CD4-positive, alpha-beta T cell (primary cell): ENCODE measurements around the gene YDJC. TPM values are rescaled to one million over a fixed set of nuclear protein-coding genes. Genes with fewer than 3 reads are reported as not detected.

Source experiments
- ATAC-seq: fragments of 200-7000 bp; cut with Tn5 transposase; one replicate; pipeline ENCODE4 v1.10.0; 2022; ENCODE audit warnings: mild to moderate bottlenecking; ENCODE audit not compliant: poor library complexity
- CTCF ChIA-PET: fragments of 350-600 bp; sonication (Branson Sonifier 250); formaldehyde crosslinking; loops from one replicate; lab custom pipeline; 2021; ENCODE audit warnings: antibody characterized with exemption, inconsistent platforms; lab: Charles Lee
- POLR2A ChIA-PET: fragments of 350-600 bp; sonication (Branson Sonifier 250); formaldehyde crosslinking; loops from one replicate; lab custom pipeline; 2021; ENCODE audit warnings: antibody characterized with exemption, inconsistent platforms; lab: Charles Lee
- DNase-seq, 14 experiments: peaks; one replicate each; pipeline ENCODE4 v3.0.0-alpha.2; 2013 to 2020; ENCODE audit warnings: mixed read lengths in 2 of 14
- H3K27ac ChIP-seq, 2 donors: one replicate each; pipeline versions ENCODE4 v1.5.1 to v1.7.0; 2013; ENCODE audit warnings: low read length in 2 of 2, low read depth in 1 of 2, mild to moderate bottlenecking in 1 of 2
- H3K27me3 ChIP-seq, 2 experiments: 1 replicate in 1 of 2; 2 replicates in 1 of 2; pipeline versions ENCODE4 v1.6.1 to v1.7.0; 2013; ENCODE audit warnings: low read length in 2 of 2, control low read depth in 1 of 2, mild to moderate bottlenecking in 1 of 2, moderate library complexity in 1 of 2; ENCODE audit not compliant: insufficient read depth in 2 of 2, control insufficient read depth in 1 of 2
- H3K36me3 ChIP-seq: one replicate; pipeline ENCODE4 v1.6.1; 2013; ENCODE audit warnings: low read length, control low read depth; ENCODE audit not compliant: insufficient read depth
- H3K4me1 ChIP-seq: one replicate; pipeline ENCODE4 v1.6.1; 2013; ENCODE audit warnings: low read length, control low read depth; ENCODE audit not compliant: insufficient read depth
- H3K4me3 ChIP-seq: one replicate; pipeline ENCODE4 v1.5.1; 2013; ENCODE audit warnings: mild to moderate bottlenecking, low read length, moderate library complexity
- H3K9me3 ChIP-seq, 2 experiments: 1 replicate in 1 of 2; 2 replicates in 1 of 2; pipeline versions ENCODE4 v1.6.1 to v1.7.0; 2013; ENCODE audit warnings: low read length in 2 of 2, mild to moderate bottlenecking in 2 of 2, control low read depth in 1 of 2, moderate library complexity in 1 of 2; ENCODE audit not compliant: control insufficient read depth in 1 of 2, insufficient read depth in 1 of 2
- H3K27ac Mint-ChIP-seq: one replicate; pipeline ENCODE4 v1.8.0; 2020; ENCODE audit warnings: mixed read lengths
- H3K27me3 Mint-ChIP-seq: one replicate; pipeline ENCODE4 v1.8.0; 2021; ENCODE audit warnings: mixed read lengths
- H3K36me3 Mint-ChIP-seq: one replicate; pipeline ENCODE4 v1.8.0; 2021; ENCODE audit warnings: low read depth, mixed read lengths
- H3K4me1 Mint-ChIP-seq: one replicate; pipeline ENCODE4 v1.8.0; 2021; ENCODE audit warnings: low read depth, mixed read lengths
- H3K4me3 Mint-ChIP-seq: one replicate; pipeline ENCODE4 v1.8.0; 2020; ENCODE audit warnings: mild to moderate bottlenecking, mixed read lengths
- H3K9me3 Mint-ChIP-seq: one replicate; pipeline ENCODE4 v1.8.0; 2020; ENCODE audit warnings: mixed read lengths
- intact Hi-C, 2 experiments: fragments of 100-400 bp; cut with DNase I in 1 of 2; cut with micrococcal nuclease in 1 of 2; formaldehyde crosslinking; loops; one replicate each; pipeline versions ENCODE4 v1.15.1 to v1.9.0; 2023 to 2025; cut with DNase I, micrococcal nuclease
- total RNA-seq, 174 experiments: library from RNA in 2 of 174; stranded (reverse) in 2 of 174; gene quantifications; one replicate each; pipeline ENCODE4 v1.2.3 and lab custom pipeline; 2021 to 2026
- TF ChIP-seq, protein P1 (sequence below): fragments of 200-600 bp; IDR thresholded peaks from one replicate; pipeline ENCODE4 v1.8.0; 2022; ENCODE audit warnings: antibody characterized with exemption, mild to moderate bottlenecking

Gene YDJC
- total RNA-seq, 2 experiments from 2014 or later, result 23.9 to 25.2 TPM

DNA sequence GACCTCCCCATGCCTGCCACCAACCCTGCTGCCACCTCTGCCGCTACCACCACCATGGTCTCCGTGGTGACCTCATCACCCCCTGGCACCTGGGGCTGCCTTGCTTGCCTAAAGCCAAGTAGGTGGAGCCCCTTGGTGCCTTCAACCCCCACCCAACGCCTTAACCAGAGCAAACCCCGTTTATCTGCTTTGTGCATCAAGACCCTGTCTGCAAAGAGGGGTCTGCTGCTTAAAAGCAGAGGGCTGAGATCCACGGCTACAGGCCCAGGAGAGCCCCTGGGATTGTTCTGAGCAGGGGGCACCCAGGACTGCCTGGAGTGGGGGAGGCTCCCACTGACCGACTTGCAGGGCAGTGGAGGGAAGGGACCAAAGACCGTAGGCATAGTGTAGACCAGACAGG is 31.1 kb upstream of the YDJC start:
- no peaks in the 10 kb centered on the region for H3K36me3 ChIP-seq
- Mint-ChIP-seq H3K4me3 (peak overlapping the region; percentile 50), H3K27me3 (no peaks in the 10 kb centered on the region), H3K4me1 (peaks cover 24% of the 10 kb centered on the region), H3K9me3 (no peaks in the 10 kb centered on the region), H3K36me3 (peaks cover 2% of the 10 kb centered on the region), H3K27ac (no peak overlapping the region)
- intact Hi-C loops, result no loop called here
- ATAC-seq, result no peak
- H3K4me1 ChIP-seq, result peaks cover 31% of the 10 kb centered on the region
- ChIA-PET CTCF (no interaction called here), POLR2A (no interaction called here)
- TF ChIP-seq, protein P1, sequence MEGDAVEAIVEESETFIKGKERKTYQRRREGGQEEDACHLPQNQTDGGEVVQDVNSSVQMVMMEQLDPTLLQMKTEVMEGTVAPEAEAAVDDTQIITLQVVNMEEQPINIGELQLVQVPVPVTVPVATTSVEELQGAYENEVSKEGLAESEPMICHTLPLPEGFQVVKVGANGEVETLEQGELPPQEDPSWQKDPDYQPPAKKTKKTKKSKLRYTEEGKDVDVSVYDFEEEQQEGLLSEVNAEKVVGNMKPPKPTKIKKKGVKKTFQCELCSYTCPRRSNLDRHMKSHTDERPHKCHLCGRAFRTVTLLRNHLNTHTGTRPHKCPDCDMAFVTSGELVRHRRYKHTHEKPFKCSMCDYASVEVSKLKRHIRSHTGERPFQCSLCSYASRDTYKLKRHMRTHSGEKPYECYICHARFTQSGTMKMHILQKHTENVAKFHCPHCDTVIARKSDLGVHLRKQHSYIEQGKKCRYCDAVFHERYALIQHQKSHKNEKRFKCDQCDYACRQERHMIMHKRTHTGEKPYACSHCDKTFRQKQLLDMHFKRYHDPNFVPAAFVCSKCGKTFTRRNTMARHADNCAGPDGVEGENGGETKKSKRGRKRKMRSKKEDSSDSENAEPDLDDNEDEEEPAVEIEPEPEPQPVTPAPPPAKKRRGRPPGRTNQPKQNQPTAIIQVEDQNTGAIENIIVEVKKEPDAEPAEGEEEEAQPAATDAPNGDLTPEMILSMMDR, result no peak
- DNase-seq, result no peak
- H3K4me3 ChIP-seq, result no peak overlapping the region
- H3K9me3 ChIP-seq, result no peaks in the 10 kb centered on the region
- no peaks in the 10 kb centered on the region for H3K27me3 ChIP-seq
- H3K27ac ChIP-seq, result no peak overlapping the region

DNA sequence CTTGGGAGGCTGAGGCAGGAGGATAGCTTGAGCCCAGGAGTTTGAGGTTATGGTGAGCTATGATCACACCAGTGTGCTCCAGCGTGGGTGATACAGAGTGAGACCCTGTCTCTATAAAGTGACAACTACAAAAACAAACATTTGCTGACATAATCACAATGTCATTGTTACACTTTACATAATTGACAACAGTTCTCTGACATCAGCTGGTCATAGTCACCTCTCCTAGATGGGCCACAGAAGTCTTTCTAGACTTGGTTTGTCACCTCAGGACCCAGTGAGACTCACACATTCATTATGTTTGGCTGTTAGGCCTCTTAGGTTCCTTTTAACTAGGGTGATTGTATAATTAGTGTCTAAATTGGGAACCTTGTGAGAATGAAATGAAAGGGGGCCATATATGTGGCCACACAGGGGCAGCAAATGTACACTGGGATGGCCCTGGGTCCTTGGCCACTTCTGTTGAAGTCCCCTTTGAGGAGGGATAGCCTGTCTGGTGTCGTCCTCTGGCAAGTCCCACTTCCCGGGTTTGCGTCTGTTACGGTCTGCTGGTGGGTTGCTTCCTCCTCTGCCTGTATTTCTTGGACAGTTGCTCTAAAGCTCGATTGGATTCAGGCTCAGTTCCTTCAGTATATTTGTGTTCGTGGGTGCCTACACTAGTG is 30.2 kb upstream of the YDJC start:
- Histone ChIP-seq H3K27ac (no peak overlapping the region), H3K4me1 (peaks cover 22% of the 10 kb centered on the region), H3K9me3 (no peaks in the 10 kb centered on the region), H3K36me3 (no peaks in the 10 kb centered on the region), H3K27me3 (no peaks in the 10 kb centered on the region), H3K4me3 (no peak overlapping the region)
- peak overlapping the region; percentile 50 for H3K4me3 Mint-ChIP-seq
- no peaks in the 10 kb centered on the region for H3K9me3 Mint-ChIP-seq
- intact Hi-C loops, result no loop called here
- no peaks in the 10 kb centered on the region for H3K27me3 Mint-ChIP-seq
- ChIA-PET POLR2A (no interaction called here), CTCF (interaction anchor here (1.6 kb wide), 1 partner anchor 17 kb away, joined by 5 read pairs; the partner anchor contains the start of gene SDF2L1)
- H3K27ac Mint-ChIP-seq, result no peak overlapping the region
- H3K36me3 Mint-ChIP-seq, result no peaks in the 10 kb centered on the region
- no peak for DNase-seq
- TF ChIP-seq, protein P1, result no peak
- ATAC-seq, result no peak
- H3K4me1 Mint-ChIP-seq, result peaks cover 15% of the 10 kb centered on the region

DNA sequence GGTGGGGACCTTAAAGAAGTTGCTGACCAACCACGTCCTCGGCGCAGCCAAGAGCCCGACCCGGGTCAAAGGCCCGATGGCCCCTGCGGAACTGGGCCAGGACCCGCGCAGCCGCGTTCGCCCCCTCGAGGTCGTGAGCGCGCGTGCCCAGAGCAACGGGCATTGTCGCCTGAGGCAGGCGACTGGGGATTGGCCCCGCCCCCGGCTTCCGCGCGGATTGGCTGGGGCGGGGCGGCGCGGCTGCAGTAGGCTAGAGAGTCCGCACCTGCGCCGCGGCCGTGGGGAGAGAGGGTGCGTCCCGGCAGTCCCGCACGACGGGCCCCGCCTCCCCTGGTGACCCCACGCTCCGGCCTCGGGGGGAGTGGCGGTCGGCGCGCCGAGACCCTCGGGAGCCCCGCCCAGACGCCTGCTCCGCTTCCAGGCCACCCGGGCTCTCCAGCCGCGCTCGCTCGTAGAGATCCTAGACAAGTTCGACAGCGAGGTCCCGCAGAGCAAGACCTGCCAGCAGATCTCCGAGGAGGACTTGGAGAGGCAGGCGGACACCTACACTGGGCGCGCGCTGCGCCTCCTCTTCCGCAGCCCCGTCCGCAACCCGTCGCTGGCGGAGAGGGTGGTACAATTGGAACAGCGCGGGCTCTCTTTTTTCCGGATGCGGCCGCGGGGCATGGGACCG is 27.7 kb upstream of the YDJC start:
- Histone ChIP-seq H3K4me3 (peak overlapping the region; percentile 77), H3K27me3 (no peaks in the 10 kb centered on the region), H3K27ac (no peak overlapping the region), H3K4me1 (peaks cover 24% of the 10 kb centered on the region), H3K9me3 (no peaks in the 10 kb centered on the region), H3K36me3 (no peaks in the 10 kb centered on the region)
- CTCF ChIA-PET, result interaction anchor here (1.1 to 1.7 kb wide), 3 partner anchors 11 to 29 kb away, joined by 3 to 7 read pairs (median 4); partner anchors contain the start of gene SDF2L1
- Mint-ChIP-seq H3K27ac (no peak overlapping the region), H3K27me3 (no peaks in the 10 kb centered on the region), H3K9me3 (no peaks in the 10 kb centered on the region), H3K4me3 (peak overlapping the region; percentile 82), H3K4me1 (peaks cover 14% of the 10 kb centered on the region), H3K36me3 (no peaks in the 10 kb centered on the region)
- TF ChIP-seq, protein P1, result peak; percentile 50
- intact Hi-C loops, result loop anchor here in 1 of 2 experiments (1.0 to 2.0 kb wide), 2 partner anchors 8 to 15 kb away; partner anchors contain the start of gene SDF2L1
- peak; percentile 97 for ATAC-seq
- DNase-seq, result peak in 13 of 14 experiments; percentile 58 to 90 (median 71)
- POLR2A ChIA-PET, result interaction anchor here (1.1 to 2.4 kb wide), 4 partner anchors 11 to 28 kb away, joined by 3 to 11 read pairs (median 6); partner anchors contain the start of gene SDF2L1
